Left lung (tissue), 14 donors: ENCODE data around the gene NELFB. TPM values are rescaled to one million over a fixed set of nuclear protein-coding genes. Genes with fewer than 3 reads are reported as not detected.

Experiments
- ATAC-seq: fragments of 200-7000 bp; cut with Tn5 transposase; one replicate; pipeline ENCODE4 v1.9.1; 2020; ENCODE audit warnings: moderate library complexity
- DNase-seq, 4 donors: peaks; one replicate each; pipeline ENCODE4 v3.0.0-alpha.2; 2013 to 2020
- H3K27ac ChIP-seq, 2 donors: fragments of 200-600 bp; sonication (generic) in 1 of 2; one replicate each; pipeline versions ENCODE4 v1.5.0 to v1.8.0; 2020 to 2021
- H3K27me3 ChIP-seq, 2 donors: fragments of 200-600 bp; sonication (generic) in 1 of 2; one replicate each; pipeline versions ENCODE4 v1.5.0 to v1.8.0; 2020 to 2021
- H3K36me3 ChIP-seq, 2 donors: fragments of 200-600 bp; sonication (generic) in 1 of 2; one replicate each; pipeline versions ENCODE4 v1.5.0 to v1.8.0; 2020 to 2021
- H3K4me1 ChIP-seq, 2 donors: fragments of 200-600 bp; one replicate each; pipeline ENCODE4 v1.8.0; 2021
- H3K4me3 ChIP-seq, 2 donors: fragments of 200-600 bp; sonication (generic) in 1 of 2; one replicate each; pipeline versions ENCODE4 v1.5.0 to v1.8.0; 2020 to 2021; ENCODE audit warnings: mild to moderate bottlenecking in 1 of 2
- H3K9me3 ChIP-seq, 2 donors: fragments of 200-600 bp; sonication (generic) in 1 of 2; one replicate each; pipeline versions ENCODE4 v1.5.0 to v1.8.0; 2020 to 2021
- CTCF ChIP-seq, 2 donors: fragments of 200-600 bp; sonication (generic) in 1 of 2; IDR thresholded peaks; one replicate each; pipeline versions ENCODE4 v1.5.0 to v1.8.0; 2021; ENCODE audit warnings: antibody characterized with exemption in 2 of 2
- intact Hi-C, 2 donors: fragments of 100-400 bp; cut with DNase I; formaldehyde crosslinking; loops; one replicate each; pipeline versions ENCODE4 v1.11.2 to v1.14.2; 2022
- long read RNA-seq, 12 donors: library from polyadenylated mRNA in 2 of 12; unstranded in 2 of 12; transcript quantifications; one replicate each; pipeline ENCODE4 v2.0.0 and lab custom pipeline, GENCODE V29; 2019 to 2026
- polyA plus RNA-seq, 6 donors: library from polyadenylated mRNA; unstranded; fragments of 120-200 nt; gene quantifications; one replicate each; pipeline ENCODE4 v1.2.1, GENCODE V29; 2013; ENCODE audit not compliant: insufficient read length in 6 of 6
- total RNA-seq, 2 donors: library from RNA; stranded (reverse); fragmentation: NEBNext Ultra II Directional; extraction: Animal tissue kit (Norgen Biotek cat#: 25700); gene quantifications; one replicate each; pipeline ENCODE4 v1.2.1, GENCODE V29; 2021
- donor health status: DM: no; HTN: yes; CAD: no.
- donor health status: DM: no; HTN: no; CAD: no.

Gene NELFB
- 10 to 100 TPM; 47.8 to 49.7 TPM for total RNA-seq
- 10 to 100 TPM; 52.9 to 62.9 (median 56.8) TPM for polyA plus RNA-seq
- long read RNA-seq, donor 1, transcript NELFB-201 (13 exons, 2,698 nt), result major isoform, 16 of 45 reads
- long read RNA-seq, donor 1, partial matches to known transcripts, result 29 of 45 reads
- long read RNA-seq, donor 1, other reads (novel, unspliced or antisense), result 0 of 45 reads
- long read RNA-seq, donor 2, transcript NELFB-201 (13 exons, 2,698 nt), result major isoform, 11 of 11 reads
- long read RNA-seq, donor 2, partial matches to known transcripts, result 0 of 11 reads
- long read RNA-seq, donor 2, other reads (novel, unspliced or antisense), result 0 of 11 reads
- long read RNA-seq, donor 3, transcript NELFB-201 (13 exons, 2,698 nt), result major isoform, 17 of 17 reads
- long read RNA-seq, donor 3, partial matches to known transcripts, result 0 of 17 reads
- long read RNA-seq, donor 3, other reads (novel, unspliced or antisense), result 0 of 17 reads
- long read RNA-seq, donor 4, partial matches to known transcripts, result 1 of 4 reads
- long read RNA-seq, donor 4, other reads (novel, unspliced or antisense), result 3 of 4 reads
- long read RNA-seq, donor 5, transcript NELFB-201 (13 exons, 2,698 nt), result major isoform, 13 of 18 reads
- long read RNA-seq, donor 5, partial matches to known transcripts, result 5 of 18 reads
- long read RNA-seq, donor 5, other reads (novel, unspliced or antisense), result 0 of 18 reads
- long read RNA-seq, donor 6, transcript NELFB-201 (13 exons, 2,698 nt), result major isoform, 9 of 9 reads
- long read RNA-seq, donor 6, partial matches to known transcripts, result 0 of 9 reads
- long read RNA-seq, donor 6, other reads (novel, unspliced or antisense), result 0 of 9 reads
- long read RNA-seq, donor 7, transcript NELFB-201 (13 exons, 2,698 nt), result major isoform, 8 of 8 reads
- long read RNA-seq, donor 7, partial matches to known transcripts, result 0 of 8 reads
- long read RNA-seq, donor 7, other reads (novel, unspliced or antisense), result 0 of 8 reads
- long read RNA-seq, donor 8, transcript NELFB-201 (13 exons, 2,698 nt), result major isoform, 15 of 15 reads
- long read RNA-seq, donor 8, partial matches to known transcripts, result 0 of 15 reads
- long read RNA-seq, donor 8, other reads (novel, unspliced or antisense), result 0 of 15 reads
- long read RNA-seq, donor 9, result 0 reads
- long read RNA-seq, donor 10, partial matches to known transcripts, result 1 of 1 reads
- long read RNA-seq, donor 10, other reads (novel, unspliced or antisense), result 0 of 1 reads
- long read RNA-seq, donor 11, transcript NELFB-201 (13 exons, 2,698 nt), result major isoform, 24 of 44 reads
- long read RNA-seq, donor 11, partial matches to known transcripts, result 20 of 44 reads
- long read RNA-seq, donor 11, other reads (novel, unspliced or antisense), result 0 of 44 reads
- long read RNA-seq, donor 12, transcript NELFB-201 (13 exons, 2,698 nt), result major isoform, 7 of 7 reads
- long read RNA-seq, donor 12, partial matches to known transcripts, result 0 of 7 reads
- long read RNA-seq, donor 12, other reads (novel, unspliced or antisense), result 0 of 7 reads

- ATAC-seq (peak; percentile 93), DNase-seq (peak; percentile 91 to 99 (median 94))
- H3K27me3 ChIP-seq, result no peaks in the 10 kb centered on the region
- peak within 1 kb of the TSS; percentile 53 to 83 for H3K27ac ChIP-seq
- H3K36me3 ChIP-seq, result peaks cover 0 to 27% of the 10 kb centered on the region in 2 donors
- TF ChIP-seq CTCF (IDR thresholded peaks at IDR 0.05), result no peak
- H3K4me3 ChIP-seq, result peak within 1 kb of the TSS; percentile 98 to 99
- peaks cover 13 to 28% of the 10 kb centered on the region in 2 donors for H3K4me1 ChIP-seq
- intact Hi-C loops, result no loop called here
- no peaks in the 10 kb centered on the region for H3K9me3 ChIP-seq
These were observed at the start of gene NELFB for GRCh38 chr9:137254624-137255447. Gene NELFB, plus strand, starts transcription at chr9:137255327.

GRCh38 chr9:137206602-137207001 is 48.5 kb upstream of the NELFB start:
- ATAC-seq (no peak), DNase-seq (no peak)
- Histone ChIP-seq H3K4me3 (peak overlapping the region in 1 of 2 donors; percentile 96), H3K27ac (no peak overlapping the region), H3K36me3 (peaks cover 0 to 23% of the 10 kb centered on the region in 2 donors), H3K27me3 (no peaks in the 10 kb centered on the region), H3K9me3 (no peaks in the 10 kb centered on the region), H3K4me1 (peaks cover 21 to 56% of the 10 kb centered on the region in 2 donors)
- TF ChIP-seq CTCF (IDR thresholded peaks at IDR 0.05), result no peak
- intact Hi-C loops, result no loop called here

- no peak for ATAC-seq
- Histone ChIP-seq H3K4me1 (peaks cover 2 to 14% of the 10 kb centered on the region in 2 donors), H3K9me3 (no peaks in the 10 kb centered on the region), H3K27me3 (no peaks in the 10 kb centered on the region), H3K36me3 (peaks cover 0 to 55% of the 10 kb centered on the region in 2 donors), H3K4me3 (no peak overlapping the region), H3K27ac (no peak overlapping the region)
- intact Hi-C loops, result no loop called here
- TF ChIP-seq CTCF (IDR thresholded peaks at IDR 0.05), result no peak
- DNase-seq, result no peak
These were observed 43.6 kb upstream of the NELFB start for GRCh38 chr9:137211532-137211931.

- Histone ChIP-seq H3K4me1 (peaks cover 2 to 12% of the 10 kb centered on the region in 2 donors), H3K9me3 (no peaks in the 10 kb centered on the region), H3K27me3 (no peaks in the 10 kb centered on the region), H3K4me3 (no peak overlapping the region), H3K36me3 (peaks cover 0 to 56% of the 10 kb centered on the region in 2 donors), H3K27ac (no peak overlapping the region)
- ATAC-seq, result no peak
- no peak for TF ChIP-seq CTCF (IDR thresholded peaks at IDR 0.05)
- no peak for DNase-seq
- intact Hi-C loops, result no loop called here
These were observed 42.6 kb upstream of the NELFB start for GRCh38 chr9:137212520-137212919.
